ENCODE measurements around the gene PICALM. TPM values are rescaled to one million over a fixed set of nuclear protein-coding genes. Genes with fewer than 3 reads are reported as not detected.
"Not testable (repeated sequence)": the region's sequence is repeated elsewhere in the genome, so short reads cannot be mapped to it uniquely, and the experiment has no call there.

Gene PICALM
- total RNA-seq, result 10 to 100 TPM; 75.9 to 90.4 TPM

- Mint-ChIP-seq H3K27me3 (no peaks in the 10 kb centered on the region), H3K4me1 (ENCODE audit: low read depth) (peaks cover 25% of the 10 kb centered on the region), H3K4me3 (peak within 1 kb of the TSS; percentile 96), H3K27ac (peak within 1 kb of the TSS; percentile 88), H3K9me3 (no peaks in the 10 kb centered on the region), H3K36me3 (peaks cover 26% of the 10 kb centered on the region)
- intact Hi-C loops (cut with micrococcal nuclease), result loop anchor here (1.0 to 5.0 kb wide), 8 partner anchors 48 to 405 kb away; no protein-coding TSS in a partner anchor
- ChIA-PET POLR2A (interaction anchor here (0.6 to 5.5 kb wide), 16 partner anchors 10 to 220 kb away, joined by 3 to 81 read pairs (median 6); partner anchors contain the start of gene EED), CTCF (interaction anchor here (0.5 to 6.1 kb wide), 5 partner anchors 27 to 214 kb away, joined by 3 to 58 read pairs (median 3); partner anchors contain the start of gene CCDC83)
- peak; percentile 99 for DNase-seq
These were observed at the start of gene PICALM for GRCh38 chr11:86068951-86069407. TSS of gene PICALM (minus strand) at chr11:86069084. CDS start at chr11:86068780, 304 bp downstream.

DNA sequence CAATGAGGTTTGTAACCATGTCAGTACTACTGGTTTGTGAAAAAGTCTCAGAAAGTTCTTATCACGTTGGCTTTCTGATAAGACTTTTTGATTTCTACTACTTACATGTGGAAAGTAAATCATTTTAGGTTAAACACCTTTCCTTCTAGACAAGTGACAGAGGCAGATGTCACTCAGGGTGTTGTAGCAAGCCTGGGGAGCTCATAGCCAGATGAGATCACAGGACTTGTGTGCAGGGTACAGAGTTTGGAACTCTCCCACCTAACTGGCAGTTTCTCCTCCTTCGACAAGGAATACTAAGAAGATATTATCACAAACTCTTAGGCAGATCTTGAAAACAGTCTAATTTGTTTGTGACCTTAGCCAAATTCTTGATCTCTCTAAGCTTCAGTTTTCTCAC, 49.4 kb upstream of the PICALM start:
- peaks cover 2% of the 10 kb centered on the region for H3K27me3 Mint-ChIP-seq
- H3K9me3 Mint-ChIP-seq, result no peaks in the 10 kb centered on the region
- peak overlapping the region; percentile 23 for H3K27ac Mint-ChIP-seq
- peak; percentile 26 for DNase-seq
- intact Hi-C loops (cut with micrococcal nuclease), result loop anchor here (1.0 to 5.0 kb wide), 7 partner anchors 51 to 171 kb away; partner anchors contain the start of gene PICALM
- ChIA-PET CTCF (interaction anchor here (1.4 kb wide), 1 partner anchor 264 kb away, joined by 3 read pairs; the partner anchor contains the start of gene CCDC83), POLR2A (interaction anchor here (0.7 kb wide), 1 partner anchor 13 kb away, joined by 3 read pairs; no protein-coding TSS in a partner anchor)
- no peak overlapping the region for H3K4me3 Mint-ChIP-seq
- H3K4me1 Mint-ChIP-seq (ENCODE audit: low read depth), result peaks cover 34% of the 10 kb centered on the region
- no peaks in the 10 kb centered on the region for H3K36me3 Mint-ChIP-seq

- Mint-ChIP-seq H3K36me3 (no peaks in the 10 kb centered on the region), H3K9me3 (no peaks in the 10 kb centered on the region), H3K4me1 (ENCODE audit: low read depth) (peaks cover 34% of the 10 kb centered on the region), H3K27ac (no peak overlapping the region), H3K27me3 (peaks cover 2% of the 10 kb centered on the region), H3K4me3 (no peak overlapping the region)
- DNase-seq, result no peak
- ChIA-PET POLR2A (interaction anchor here (0.9 to 1.0 kb wide), 2 partner anchors 66 to 72 kb away, joined by 3 to 5 read pairs; no protein-coding TSS in a partner anchor), CTCF (interaction anchor here (1.3 to 2.7 kb wide), 3 partner anchors 21 to 263 kb away, joined by 3 to 15 read pairs (median 4); partner anchors contain the start of gene CCDC83)
- intact Hi-C loops (cut with micrococcal nuclease), result loop anchor here (1.0 to 5.0 kb wide), 7 partner anchors 50 to 170 kb away; partner anchors contain the start of gene PICALM
These were observed 48.8 kb upstream of the PICALM start for GRCh38 chr11:86117712-86118063.

GRCh38 chr11:86117001-86117711, 48.3 kb upstream of the PICALM start:
- Mint-ChIP-seq H3K4me3 (no peak overlapping the region), H3K36me3 (no peaks in the 10 kb centered on the region), H3K4me1 (ENCODE audit: low read depth) (peaks cover 34% of the 10 kb centered on the region), H3K27ac (peak overlapping the region; percentile 44), H3K27me3 (peaks cover 2% of the 10 kb centered on the region), H3K9me3 (no peaks in the 10 kb centered on the region)
- ChIA-PET CTCF (interaction anchor here (1.3 to 2.7 kb wide), 3 partner anchors 21 to 263 kb away, joined by 3 to 15 read pairs (median 4); partner anchors contain the start of gene CCDC83), POLR2A (interaction anchor here (0.9 to 1.0 kb wide), 2 partner anchors 66 to 72 kb away, joined by 3 to 5 read pairs; no protein-coding TSS in a partner anchor)
- intact Hi-C loops (cut with micrococcal nuclease), result loop anchor here (5.0 kb wide), 6 partner anchors 50 to 170 kb away; partner anchors contain the start of gene PICALM
- DNase-seq, result no peak

- Mint-ChIP-seq H3K36me3 (no peaks in the 10 kb centered on the region), H3K4me3 (peak overlapping the region; percentile 40), H3K9me3 (no peaks in the 10 kb centered on the region), H3K27me3 (peaks cover 2% of the 10 kb centered on the region), H3K4me1 (ENCODE audit: low read depth) (peaks cover 34% of the 10 kb centered on the region), H3K27ac (peak overlapping the region; percentile 44)
- peak; percentile 59 for DNase-seq
- POLR2A ChIA-PET, result interaction anchor here (0.7 to 1.5 kb wide), 3 partner anchors 47 to 85 kb away, joined by 5 to 7 read pairs (median 7); partner anchors contain the start of gene PICALM
- intact Hi-C loops (cut with micrococcal nuclease), result loop anchor here (5.0 kb wide), 6 partner anchors 49 to 169 kb away; partner anchors contain the start of gene PICALM
- CTCF ChIA-PET, result interaction anchor here (1.0 to 2.7 kb wide), 4 partner anchors 47 to 77 kb away, joined by 3 to 15 read pairs (median 4); partner anchors contain the start of gene PICALM
These were observed 47.5 kb upstream of the PICALM start for GRCh38 chr11:86116386-86116726.

GRCh38 chr11:86115542-86116385, 46.9 kb upstream of the PICALM start:
- POLR2A ChIA-PET, result interaction anchor here (0.6 to 1.5 kb wide), 4 partner anchors 47 to 178 kb away, joined by 3 to 7 read pairs (median 6); partner anchors contain the start of gene PICALM

GRCh38 chr11:86108890-86109638, 40.2 kb upstream of the PICALM start:
- no peaks in the 10 kb centered on the region for H3K36me3 Mint-ChIP-seq
- H3K4me1 Mint-ChIP-seq (ENCODE audit: low read depth), result no peaks in the 10 kb centered on the region
- H3K27me3 Mint-ChIP-seq, result no peaks in the 10 kb centered on the region
- no peak overlapping the region for H3K4me3 Mint-ChIP-seq
- CTCF ChIA-PET, result no interaction called here
- no peak overlapping the region for H3K27ac Mint-ChIP-seq
- H3K9me3 Mint-ChIP-seq, result peaks cover 2% of the 10 kb centered on the region
- DNase-seq, result no peak
- POLR2A ChIA-PET, result no interaction called here
- intact Hi-C loops (cut with micrococcal nuclease), result no loop called here

More at GRCh38 chr11:86115542-86116385, 46.9 kb upstream of the PICALM start:
- intact Hi-C loops (cut with micrococcal nuclease), result loop anchor here (5.0 kb wide), 6 partner anchors 48 to 168 kb away; partner anchors contain the start of gene PICALM
- CTCF ChIA-PET, result interaction anchor here (1.0 to 2.7 kb wide), 6 partner anchors 21 to 78 kb away, joined by 3 to 15 read pairs (median 3); partner anchors contain the start of gene PICALM
- no peak for DNase-seq
- peak overlapping the region; percentile 44 for H3K27ac Mint-ChIP-seq
- peaks cover 2% of the 10 kb centered on the region for H3K27me3 Mint-ChIP-seq
- no peaks in the 10 kb centered on the region for H3K36me3 Mint-ChIP-seq
- H3K4me3 Mint-ChIP-seq, result peak overlapping the region; percentile 40
- no peaks in the 10 kb centered on the region for H3K9me3 Mint-ChIP-seq
- peaks cover 34% of the 10 kb centered on the region for H3K4me1 Mint-ChIP-seq (ENCODE audit: low read depth)

- no peaks in the 10 kb centered on the region for H3K27me3 Mint-ChIP-seq
- H3K27ac Mint-ChIP-seq, result no peak overlapping the region
- peaks cover 2% of the 10 kb centered on the region for H3K9me3 Mint-ChIP-seq
- DNase-seq, result no peak
- no peaks in the 10 kb centered on the region for H3K4me1 Mint-ChIP-seq (ENCODE audit: low read depth)
- ChIA-PET CTCF (no interaction called here), POLR2A (no interaction called here)
- H3K4me3 Mint-ChIP-seq, result no peak overlapping the region
- intact Hi-C loops (cut with micrococcal nuclease), result no loop called here
- H3K36me3 Mint-ChIP-seq, result no peaks in the 10 kb centered on the region
These were observed 39.3 kb upstream of the PICALM start for GRCh38 chr11:86108191-86108590.

DNA sequence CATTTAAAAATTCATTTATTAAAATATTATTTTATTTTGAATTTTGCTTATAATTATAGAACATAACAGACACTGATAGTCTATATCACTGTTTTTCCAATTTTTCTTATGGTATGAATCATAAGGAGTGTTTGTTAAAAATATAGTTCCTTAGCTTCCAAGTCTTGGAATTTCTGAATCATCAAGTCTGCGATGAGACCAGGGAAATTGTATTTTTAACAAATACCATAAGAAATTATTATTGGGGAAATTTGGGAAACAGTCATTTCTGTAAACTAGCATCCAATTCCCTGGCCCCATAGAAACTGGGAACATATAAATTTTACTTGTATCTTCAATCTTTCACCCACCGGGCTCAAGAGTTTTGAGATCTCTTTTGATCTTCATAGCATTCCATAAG, 38.0 kb upstream of the PICALM start:
- Mint-ChIP-seq H3K9me3 (peaks cover 2% of the 10 kb centered on the region), H3K27me3 (no peaks in the 10 kb centered on the region), H3K4me1 (ENCODE audit: low read depth) (no peaks in the 10 kb centered on the region), H3K27ac (no peak overlapping the region), H3K4me3 (no peak overlapping the region), H3K36me3 (no peaks in the 10 kb centered on the region)
- POLR2A ChIA-PET, result no interaction called here
- no peak for DNase-seq
- intact Hi-C loops (cut with micrococcal nuclease), result no loop called here
- CTCF ChIA-PET, result no interaction called here

GRCh38 chr11:86106031-86106430, 37.1 kb upstream of the PICALM start:
- H3K27me3 Mint-ChIP-seq; CTCF ChIA-PET; H3K4me1 Mint-ChIP-seq (ENCODE audit: low read depth); DNase-seq; H3K27ac Mint-ChIP-seq; H3K36me3 Mint-ChIP-seq; H3K4me3 Mint-ChIP-seq; H3K9me3 Mint-ChIP-seq; intact Hi-C loops (cut with micrococcal nuclease); POLR2A ChIA-PET: not testable (repeated sequence)

DNA sequence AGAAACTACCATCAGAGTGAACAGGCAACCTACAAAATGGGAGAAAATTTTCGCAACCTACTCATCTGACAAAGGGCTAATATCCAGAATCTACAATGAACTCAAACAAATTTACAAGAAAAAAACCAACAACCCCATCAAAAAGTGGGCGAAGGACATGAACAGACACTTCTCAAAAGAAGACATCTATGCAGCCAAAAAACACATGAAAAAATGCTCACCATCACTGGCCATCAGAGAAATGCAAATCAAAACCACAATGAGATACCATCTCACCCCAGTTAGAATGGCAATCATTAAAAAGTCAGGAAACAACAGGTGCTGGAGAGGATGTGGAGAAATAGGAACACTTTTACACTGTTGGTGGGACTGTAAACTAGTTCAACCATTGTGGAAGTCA, 36.7 kb upstream of the PICALM start:
- POLR2A ChIA-PET; H3K4me3 Mint-ChIP-seq; H3K27me3 Mint-ChIP-seq; H3K4me1 Mint-ChIP-seq (ENCODE audit: low read depth); CTCF ChIA-PET; DNase-seq; intact Hi-C loops (cut with micrococcal nuclease); H3K9me3 Mint-ChIP-seq; H3K36me3 Mint-ChIP-seq; H3K27ac Mint-ChIP-seq: not testable (repeated sequence)
